B cell (primary cell): ENCODE measurements around the gene DPM2. TPM values are rescaled to one million over a fixed set of nuclear protein-coding genes. Genes with fewer than 3 reads are reported as not detected.

Experiments used
- ATAC-seq: fragments of 200-7000 bp; cut with Tn5 transposase; one replicate; pipeline ENCODE4 v1.10.0; 2021; ENCODE audit warnings: low read depth, mild to moderate bottlenecking, moderate number of reproducible peaks, moderate library complexity
- CTCF ChIA-PET: fragments of 350-600 bp; sonication (Branson Sonifier 250); formaldehyde crosslinking; loops from one replicate; lab custom pipeline; 2021; ENCODE audit warnings: antibody characterized with exemption, inconsistent platforms; lab: Charles Lee
- POLR2A ChIA-PET: fragments of 350-600 bp; sonication (Branson Sonifier 250); formaldehyde crosslinking; loops from one replicate; lab custom pipeline; 2021; ENCODE audit warnings: antibody characterized with exemption; lab: Charles Lee
- DNase-seq: peaks from one replicate; pipeline ENCODE4 v3.0.0; 2013
- H2AFZ ChIP-seq: 2 replicates; pipeline ENCODE4 v1.6.1; 2012; ENCODE audit warnings: mild to moderate bottlenecking, low read depth, low read length; ENCODE audit not compliant: insufficient read depth, poor library complexity, severe bottlenecking
- H3K27ac ChIP-seq, 2 donors: 1 replicate in 1 of 2; 2 replicates in 1 of 2; pipeline ENCODE4 v1.5.1; 2012 to 2013; ENCODE audit warnings: low read length in 2 of 2, mild to moderate bottlenecking in 2 of 2, moderate library complexity in 1 of 2
- H3K27me3 ChIP-seq, 4 experiments: fragments of 200-600 bp in 1 of 4; sonication (generic) in 1 of 4; replicated peaks in 1 of 4; 1 replicate in 2 of 4; 2 replicates in 2 of 4; pipeline versions ENCODE4 v1.6.1 to v1.7.0; 2013 to 2016; ENCODE audit warnings: low read length in 3 of 4, mild to moderate bottlenecking in 2 of 4, mixed read lengths in 1 of 4, moderate library complexity in 1 of 4; ENCODE audit not compliant: insufficient read depth in 4 of 4, control insufficient read depth in 3 of 4; ENCODE audit errors: control extremely low read depth in 1 of 4
- H3K36me3 ChIP-seq, 2 experiments: replicated peaks in 1 of 2; 1 replicate in 1 of 2; 2 replicates in 1 of 2; pipeline versions ENCODE4 v1.6.1 to v1.7.1; 2013; ENCODE audit warnings: low read length in 1 of 2; ENCODE audit not compliant: insufficient read depth in 2 of 2, control insufficient read depth in 1 of 2; ENCODE audit errors: control extremely low read depth in 1 of 2, extremely low read depth in 1 of 2
- H3K4me1 ChIP-seq, 2 donors: fragments of 200-600 bp in 1 of 2; sonication (generic) in 1 of 2; 1 replicate in 1 of 2; 2 replicates in 1 of 2; pipeline versions ENCODE4 v1.5.1 to v1.6.1; 2013 to 2017; ENCODE audit warnings: low read length in 2 of 2; ENCODE audit not compliant: control insufficient read depth in 2 of 2, insufficient read depth in 2 of 2
- H3K4me2 ChIP-seq: replicated peaks from 2 replicates; pipeline ENCODE3; 2012; ENCODE audit warnings: mild to moderate bottlenecking, low read depth, low read length; ENCODE audit not compliant: poor library complexity, severe bottlenecking
- H3K4me3 ChIP-seq, 5 experiments: fragments of 200-600 bp in 1 of 5; sonication (generic) in 1 of 5; 1 replicate in 3 of 5; 2 replicates in 2 of 5; pipeline versions ENCODE4 v1.5.1 to v1.7.0; 2011 to 2016; ENCODE audit warnings: low read length in 4 of 5, mild to moderate bottlenecking in 4 of 5, low read depth in 2 of 5, control low read depth in 1 of 5, moderate library complexity in 1 of 5; ENCODE audit not compliant: insufficient read depth in 1 of 5; ENCODE audit errors: control extremely low read depth in 1 of 5, extremely low read depth in 1 of 5
- H3K79me2 ChIP-seq: fragments of 200-600 bp; sonication (generic); one replicate; pipeline ENCODE4 v1.6.0; 2016; ENCODE audit warnings: low read length; ENCODE audit not compliant: control insufficient read depth, insufficient read depth
- H3K9ac ChIP-seq: fragments of 200-600 bp; sonication (generic); 2 replicates; pipeline ENCODE4 v1.6.1; 2017; ENCODE audit warnings: mild to moderate bottlenecking, low read length, moderate library complexity
- H3K9me3 ChIP-seq, 3 donors: one replicate each; pipeline versions ENCODE4 v1.6.1 to v1.7.1; 2013; ENCODE audit warnings: low read length in 2 of 3; ENCODE audit not compliant: control insufficient read depth in 2 of 3, insufficient read depth in 1 of 3; ENCODE audit errors: control extremely low read depth in 1 of 3
- H4K20me1 ChIP-seq: 2 replicates; pipeline ENCODE4 v1.6.0; 2012; ENCODE audit warnings: mild to moderate bottlenecking, low read length; ENCODE audit not compliant: insufficient read depth, control insufficient read depth, poor library complexity, severe bottlenecking
- H3K27ac Mint-ChIP-seq: one replicate; pipeline ENCODE4 v1.8.0; 2021; ENCODE audit warnings: mixed read lengths
- H3K27me3 Mint-ChIP-seq: one replicate; pipeline ENCODE4 v1.8.0; 2021; ENCODE audit warnings: mixed read lengths
- H3K4me1 Mint-ChIP-seq: one replicate; pipeline ENCODE4 v1.8.0; 2021; ENCODE audit warnings: mixed read lengths
- H3K4me3 Mint-ChIP-seq: one replicate; pipeline ENCODE4 v1.8.0; 2021; ENCODE audit warnings: mixed read lengths
- H3K9me3 Mint-ChIP-seq: one replicate; pipeline ENCODE4 v1.8.0; 2022; ENCODE audit warnings: mixed read lengths; ENCODE audit not compliant: insufficient read depth
- EZH2 ChIP-seq: IDR thresholded peaks from 2 replicates; pipeline ENCODE4 v1.6.1; 2012; ENCODE audit warnings: borderline replicate concordance, low read depth, mild to moderate bottlenecking, moderate library complexity, low read length; ENCODE audit not compliant: insufficient read depth, poor library complexity, severe bottlenecking
- WGBS: methylation state at CpG from one replicate; pipeline ENCODE4 v1.1.5; 2013; ENCODE audit warnings: missing lambda C conversion rate; ENCODE audit not compliant: insufficient coverage; 5-methylcytosine and 5-hydroxymethylcytosine counted together
- intact Hi-C: fragments of 100-400 bp; cut with micrococcal nuclease; formaldehyde crosslinking; loops from one replicate; pipeline ENCODE4 v1.10.0; 2022
- polyA plus RNA-seq: library from polyadenylated mRNA; depleted of rRNA; stranded (reverse); fragments of >200 nt; gene quantifications from 2 replicates; pipeline ENCODE4 v1.2.3, GENCODE V29; 2012
- total RNA-seq, 2 donors: library from RNA; stranded (reverse); fragments of 120-200 nt in 1 of 2; gene quantifications; 1 replicate in 1 of 2; 2 replicates in 1 of 2; pipeline versions ENCODE4 v1.2.3 to v1.2.4, GENCODE V29; 2013 to 2022
- TF ChIP-seq, protein P1 (sequence below): fragments of 200-600 bp; IDR thresholded peaks from one replicate; pipeline ENCODE4 v1.8.0; 2022; ENCODE audit warnings: antibody characterized with exemption, mild to moderate bottlenecking

Gene DPM2
- total and polyA plus RNA-seq, 2 donors (not counting 1 experiment from before 2014, with no cell fraction given), result 34.1 to 42.9 TPM

GRCh38 chr9:127905004-127905728, 32.5 kb downstream of the DPM2 start:
- Histone ChIP-seq H3K79me2 (peaks cover 14% of the 10 kb centered on the region), H3K4me2 (peak overlapping the region; percentile 92), H3K27ac (peak overlapping the region; percentile 96 to 100), H3K9ac (peak overlapping the region; percentile 70), H3K9me3 (no peaks in the 10 kb centered on the region), H4K20me1 (no peaks in the 10 kb centered on the region), H3K4me3 (peak overlapping the region in 4 of 5 experiments; percentile 27 to 63 (median 33)), H3K4me1 (peaks cover 52 to 79% of the 10 kb centered on the region in 2 donors), H2AFZ (peak overlapping the region; percentile 39), H3K27me3 (no peaks in the 10 kb centered on the region), H3K36me3 (peaks cover 0 to 22% of the 10 kb centered on the region in 2 experiments)
- WGBS, result 6% methylated on average over 2 of the region's 5 CpGs
- H3K4me3 Mint-ChIP-seq, result peak overlapping the region; percentile 92
- TF ChIP-seq, protein P1, sequence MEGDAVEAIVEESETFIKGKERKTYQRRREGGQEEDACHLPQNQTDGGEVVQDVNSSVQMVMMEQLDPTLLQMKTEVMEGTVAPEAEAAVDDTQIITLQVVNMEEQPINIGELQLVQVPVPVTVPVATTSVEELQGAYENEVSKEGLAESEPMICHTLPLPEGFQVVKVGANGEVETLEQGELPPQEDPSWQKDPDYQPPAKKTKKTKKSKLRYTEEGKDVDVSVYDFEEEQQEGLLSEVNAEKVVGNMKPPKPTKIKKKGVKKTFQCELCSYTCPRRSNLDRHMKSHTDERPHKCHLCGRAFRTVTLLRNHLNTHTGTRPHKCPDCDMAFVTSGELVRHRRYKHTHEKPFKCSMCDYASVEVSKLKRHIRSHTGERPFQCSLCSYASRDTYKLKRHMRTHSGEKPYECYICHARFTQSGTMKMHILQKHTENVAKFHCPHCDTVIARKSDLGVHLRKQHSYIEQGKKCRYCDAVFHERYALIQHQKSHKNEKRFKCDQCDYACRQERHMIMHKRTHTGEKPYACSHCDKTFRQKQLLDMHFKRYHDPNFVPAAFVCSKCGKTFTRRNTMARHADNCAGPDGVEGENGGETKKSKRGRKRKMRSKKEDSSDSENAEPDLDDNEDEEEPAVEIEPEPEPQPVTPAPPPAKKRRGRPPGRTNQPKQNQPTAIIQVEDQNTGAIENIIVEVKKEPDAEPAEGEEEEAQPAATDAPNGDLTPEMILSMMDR, result no peak
- no peak for TF ChIP-seq EZH2
- H3K27me3 Mint-ChIP-seq, result no peaks in the 10 kb centered on the region
- ChIA-PET CTCF (interaction anchor here (1.0 to 5.8 kb wide), 3 partner anchors 13 to 130 kb away, joined by 3 to 81 read pairs (median 14); partner anchors contain the start of gene ST6GALNAC4), POLR2A (interaction anchor here (0.5 to 12.6 kb wide), 5 partner anchors 10 to 256 kb away, joined by 3 to 228 read pairs (median 6); partner anchors contain the start of gene ST6GALNAC4)
- H3K9me3 Mint-ChIP-seq, result no peaks in the 10 kb centered on the region
- peak; percentile 43 for ATAC-seq
- intact Hi-C loops, result loop anchor here (2.0 kb wide), 1 partner anchor 42 kb away; no protein-coding TSS in a partner anchor
- peaks cover 59% of the 10 kb centered on the region for H3K4me1 Mint-ChIP-seq
- peak; percentile 79 for DNase-seq
- H3K27ac Mint-ChIP-seq, result peak overlapping the region; percentile 100
